GM12873 (cell line): ENCODE data around the gene CEP55.

Source experiments
- CTCF ChIP-seq: IDR thresholded peaks from 2 replicates; pipeline ENCODE4 v1.5.1; 2012; ENCODE audit warnings: low read depth, mild to moderate bottlenecking, moderate library complexity, low read length, control low read depth; ENCODE audit not compliant: insufficient read depth; ENCODE audit errors: missing control alignments

CEP55 gene

GRCh38 chr10:93542358-93542791 is 46.0 kb downstream of the CEP55 start:
- no peak for TF ChIP-seq CTCF

- TF ChIP-seq CTCF, result no peak
Observed at GRCh38 chr10:93547522-93547921, 51.1 kb downstream of the CEP55 start.

GRCh38 chr10:93548376-93549071 is 52.1 kb downstream of the CEP55 start:
- no peak for TF ChIP-seq CTCF

GRCh38 chr10:93550606-93551005 is 54.2 kb downstream of the CEP55 start:
- TF ChIP-seq CTCF, result no peak

DNA sequence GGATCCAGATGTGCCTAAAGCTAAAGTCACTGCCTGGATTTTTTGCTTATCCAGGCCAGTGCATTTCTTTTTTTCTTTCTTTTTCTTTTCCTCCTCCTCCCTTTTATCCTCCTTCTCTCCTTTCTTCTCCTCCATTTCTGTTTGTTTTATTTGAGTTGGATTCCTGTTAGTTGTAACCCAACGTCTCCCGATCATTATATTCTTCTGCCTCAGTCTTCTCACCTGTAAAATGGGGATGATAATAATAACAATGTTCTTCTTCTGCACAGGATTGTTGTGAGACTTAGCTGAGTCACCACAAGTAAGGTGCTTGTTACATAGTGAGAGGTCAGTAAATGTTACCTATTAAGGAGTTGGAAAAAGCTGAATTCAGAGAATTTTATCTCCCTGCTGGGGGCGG is 56.4 kb downstream of the CEP55 start:
- no peak for TF ChIP-seq CTCF

- TF ChIP-seq CTCF, result no peak
Observed at GRCh38 chr10:93553482-93554315, 57.3 kb downstream of the CEP55 start.

DNA sequence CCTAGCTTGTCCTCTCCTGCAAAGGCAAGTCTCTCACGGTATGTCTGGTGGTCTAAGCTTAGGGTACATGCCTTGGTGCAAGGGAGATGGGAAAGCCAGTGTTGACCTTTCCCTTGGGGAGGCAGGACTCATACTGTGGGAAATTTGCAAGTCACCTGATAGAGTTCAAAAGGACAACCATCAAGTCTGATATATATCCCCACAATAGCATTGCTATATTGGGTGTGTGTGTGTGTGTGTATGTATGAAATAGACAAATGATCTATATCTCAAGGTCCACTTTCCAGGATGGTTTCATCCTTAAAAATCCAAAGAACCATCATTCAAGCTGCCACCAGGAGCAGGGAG is 57.9 kb downstream of the CEP55 start:
- no peak for TF ChIP-seq CTCF
